Measurements from ENCODE around the gene RGL3.
"Not testable (repeated sequence)": the region's sequence is repeated elsewhere in the genome, so short reads cannot be mapped to it uniquely, and the experiment has no call there.

RGL3 gene, protein sequence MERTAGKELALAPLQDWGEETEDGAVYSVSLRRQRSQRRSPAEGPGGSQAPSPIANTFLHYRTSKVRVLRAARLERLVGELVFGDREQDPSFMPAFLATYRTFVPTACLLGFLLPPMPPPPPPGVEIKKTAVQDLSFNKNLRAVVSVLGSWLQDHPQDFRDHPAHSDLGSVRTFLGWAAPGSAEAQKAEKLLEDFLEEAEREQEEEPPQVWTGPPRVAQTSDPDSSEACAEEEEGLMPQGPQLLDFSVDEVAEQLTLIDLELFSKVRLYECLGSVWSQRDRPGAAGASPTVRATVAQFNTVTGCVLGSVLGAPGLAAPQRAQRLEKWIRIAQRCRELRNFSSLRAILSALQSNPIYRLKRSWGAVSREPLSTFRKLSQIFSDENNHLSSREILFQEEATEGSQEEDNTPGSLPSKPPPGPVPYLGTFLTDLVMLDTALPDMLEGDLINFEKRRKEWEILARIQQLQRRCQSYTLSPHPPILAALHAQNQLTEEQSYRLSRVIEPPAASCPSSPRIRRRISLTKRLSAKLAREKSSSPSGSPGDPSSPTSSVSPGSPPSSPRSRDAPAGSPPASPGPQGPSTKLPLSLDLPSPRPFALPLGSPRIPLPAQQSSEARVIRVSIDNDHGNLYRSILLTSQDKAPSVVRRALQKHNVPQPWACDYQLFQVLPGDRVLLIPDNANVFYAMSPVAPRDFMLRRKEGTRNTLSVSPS

GRCh38 chr19:11418549-11419506, at the start of gene RGL3:
RGL3 (minus strand) TSS chr19:11419314; CDS start chr19:11419278, 36 bp downstream.
- Histone ChIP-seq H3K36me3 (no peaks in the 10 kb centered on the region), H3K4me3 (ENCODE audit: low read depth in 1 of 2, low read length in 1 of 2) (peak within 1 kb of the TSS in 1 of 2 experiments; percentile 7), H3K27me3 (peaks cover 94% of the 10 kb centered on the region), H3K9me3 (no peaks in the 10 kb centered on the region), H3K27ac (no peak within 1 kb of the TSS), H3K4me1 (ENCODE audit: control insufficient read depth in 1 of 2, insufficient read depth in 1 of 2, low read depth in 1 of 2, low read length in 1 of 2) (peaks cover 25 to 37% of the 10 kb centered on the region in 2 experiments)
- TF ChIP-seq, protein P1, sequence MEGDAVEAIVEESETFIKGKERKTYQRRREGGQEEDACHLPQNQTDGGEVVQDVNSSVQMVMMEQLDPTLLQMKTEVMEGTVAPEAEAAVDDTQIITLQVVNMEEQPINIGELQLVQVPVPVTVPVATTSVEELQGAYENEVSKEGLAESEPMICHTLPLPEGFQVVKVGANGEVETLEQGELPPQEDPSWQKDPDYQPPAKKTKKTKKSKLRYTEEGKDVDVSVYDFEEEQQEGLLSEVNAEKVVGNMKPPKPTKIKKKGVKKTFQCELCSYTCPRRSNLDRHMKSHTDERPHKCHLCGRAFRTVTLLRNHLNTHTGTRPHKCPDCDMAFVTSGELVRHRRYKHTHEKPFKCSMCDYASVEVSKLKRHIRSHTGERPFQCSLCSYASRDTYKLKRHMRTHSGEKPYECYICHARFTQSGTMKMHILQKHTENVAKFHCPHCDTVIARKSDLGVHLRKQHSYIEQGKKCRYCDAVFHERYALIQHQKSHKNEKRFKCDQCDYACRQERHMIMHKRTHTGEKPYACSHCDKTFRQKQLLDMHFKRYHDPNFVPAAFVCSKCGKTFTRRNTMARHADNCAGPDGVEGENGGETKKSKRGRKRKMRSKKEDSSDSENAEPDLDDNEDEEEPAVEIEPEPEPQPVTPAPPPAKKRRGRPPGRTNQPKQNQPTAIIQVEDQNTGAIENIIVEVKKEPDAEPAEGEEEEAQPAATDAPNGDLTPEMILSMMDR (IDR thresholded peaks at IDR 0.05) = no peak

DNA sequence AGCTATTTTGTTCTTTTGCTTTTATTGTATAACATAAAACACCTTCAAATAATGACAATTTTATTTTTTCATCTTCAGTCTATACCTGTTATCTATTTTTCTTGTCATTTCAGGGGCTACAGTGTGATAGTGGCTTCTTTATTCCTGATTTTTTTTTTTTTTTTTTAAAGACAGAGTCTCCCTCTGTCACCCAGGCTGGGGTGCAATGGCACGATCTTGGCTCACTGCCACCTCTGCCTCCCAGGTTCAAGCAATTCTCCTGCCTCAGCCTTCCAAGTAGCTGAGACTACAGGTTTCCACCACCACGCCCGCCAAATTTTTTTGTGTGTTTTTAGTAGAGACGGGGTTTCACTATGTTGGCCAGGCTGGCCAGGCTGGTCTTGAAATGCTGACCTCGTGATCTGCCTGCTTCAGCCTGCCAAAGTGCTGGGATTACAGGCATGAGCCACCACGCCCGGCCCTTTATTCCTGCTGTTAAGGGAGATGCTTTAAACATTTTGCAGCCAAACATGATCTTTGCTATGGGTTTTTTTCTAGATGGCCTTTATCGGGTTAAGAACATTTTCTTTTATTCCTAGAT, 49.2 kb upstream of the RGL3 start:
- H3K27ac ChIP-seq; H3K4me1 ChIP-seq (ENCODE audit: control insufficient read depth in 1 of 2, insufficient read depth in 1 of 2, low read depth in 1 of 2, low read length in 1 of 2); H3K36me3 ChIP-seq; H3K4me3 ChIP-seq (ENCODE audit: low read depth in 1 of 2, low read length in 1 of 2); H3K9me3 ChIP-seq: not testable (repeated sequence)
- peaks cover 15% of the 10 kb centered on the region for H3K27me3 ChIP-seq

DNA sequence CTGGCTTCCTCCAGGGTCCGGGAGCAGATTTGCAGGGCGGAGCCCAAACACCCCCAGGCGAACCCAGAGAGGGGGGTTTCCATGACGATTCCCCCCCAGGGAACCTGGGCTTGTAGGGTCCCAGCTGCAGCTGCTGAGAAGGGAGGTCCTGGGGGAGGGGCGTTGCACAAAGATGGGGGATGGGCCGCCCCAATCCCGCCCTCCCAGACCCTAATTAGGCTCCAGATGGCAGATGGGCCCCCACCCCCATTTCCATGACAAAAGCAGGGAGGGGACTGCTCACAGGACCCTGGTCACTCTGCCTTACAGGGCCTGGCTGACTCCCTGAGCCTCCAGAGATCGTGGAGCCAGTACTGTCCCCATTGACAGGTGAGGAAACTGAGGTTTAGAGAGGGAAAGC, 46.5 kb upstream of the RGL3 start:
- Histone ChIP-seq H3K27me3 (peaks cover 5% of the 10 kb centered on the region), H3K9me3 (no peaks in the 10 kb centered on the region), H3K27ac (no peak overlapping the region), H3K36me3 (no peaks in the 10 kb centered on the region), H3K4me1 (ENCODE audit: control insufficient read depth in 1 of 2, insufficient read depth in 1 of 2, low read depth in 1 of 2, low read length in 1 of 2) (no peaks in the 10 kb centered on the region), H3K4me3 (ENCODE audit: low read depth in 1 of 2, low read length in 1 of 2) (no peak overlapping the region)
- TF ChIP-seq, protein P1 (IDR thresholded peaks at IDR 0.05) = no peak

DNA sequence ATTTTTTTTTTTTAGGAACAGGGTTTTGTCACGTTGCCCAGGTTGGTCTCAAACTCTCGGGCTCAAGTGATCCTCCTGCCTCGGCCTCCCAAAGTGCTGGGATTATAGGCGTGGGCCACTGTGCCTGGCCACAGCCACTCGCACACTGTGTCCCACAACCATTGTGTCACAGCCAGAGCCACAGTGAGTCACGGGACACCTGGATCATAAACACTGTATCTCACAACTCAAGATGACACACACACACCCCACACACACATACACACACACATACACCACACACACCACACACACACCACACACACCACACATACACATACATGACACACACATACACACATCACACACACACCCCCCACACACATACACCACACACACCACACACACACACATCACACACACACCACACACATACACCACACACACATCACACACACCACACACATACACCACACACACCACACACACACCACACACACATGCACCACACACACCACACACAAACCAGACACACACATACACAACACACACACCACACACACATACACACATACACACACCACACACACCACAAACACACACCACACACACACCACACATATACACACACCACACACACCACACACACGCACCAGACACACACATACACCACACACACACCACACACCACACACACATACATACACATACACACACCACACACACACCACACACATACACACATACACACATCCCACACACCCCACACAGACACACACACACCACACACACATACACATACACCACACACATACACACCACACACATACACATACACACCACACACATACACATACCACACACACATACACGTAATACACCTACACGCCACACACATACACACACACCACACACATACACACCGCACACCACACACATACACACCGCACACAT, 45.5 kb upstream of the RGL3 start:
- Histone ChIP-seq H3K27me3 (peaks cover 9% of the 10 kb centered on the region), H3K4me3 (ENCODE audit: low read depth in 1 of 2, low read length in 1 of 2) (no peak overlapping the region), H3K27ac (no peak overlapping the region), H3K36me3 (no peaks in the 10 kb centered on the region), H3K4me1 (ENCODE audit: control insufficient read depth in 1 of 2, insufficient read depth in 1 of 2, low read depth in 1 of 2, low read length in 1 of 2) (no peaks in the 10 kb centered on the region), H3K9me3 (no peaks in the 10 kb centered on the region)
- TF ChIP-seq, protein P1 (IDR thresholded peaks at IDR 0.05) = no peak

DNA sequence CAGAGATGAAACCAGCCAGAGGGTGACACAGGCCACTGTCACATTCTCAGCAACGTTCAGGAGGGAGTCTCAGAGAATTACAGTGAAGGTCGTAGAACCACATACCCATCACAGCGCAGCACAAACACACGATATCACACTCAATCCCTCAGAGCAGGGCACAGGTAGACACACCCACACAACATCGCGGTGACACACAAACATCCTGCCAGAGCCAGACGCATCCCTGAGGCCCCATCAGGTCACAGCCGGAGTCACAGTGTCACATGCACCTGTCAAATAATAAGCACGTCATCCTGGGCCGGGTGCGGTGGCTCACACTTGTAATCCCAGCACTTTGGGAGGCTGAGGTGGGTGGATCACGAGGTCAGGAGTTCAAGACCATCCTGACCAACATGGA, 44.3 kb upstream of the RGL3 start:
- no peaks in the 10 kb centered on the region for H3K36me3 ChIP-seq
- H3K27me3 ChIP-seq = peaks cover 12% of the 10 kb centered on the region
- no peak overlapping the region for H3K27ac ChIP-seq
- TF ChIP-seq, protein P1 (IDR thresholded peaks at IDR 0.05) = no peak
- H3K9me3 ChIP-seq = no peaks in the 10 kb centered on the region
- no peak overlapping the region for H3K4me3 ChIP-seq (ENCODE audit: low read depth in 1 of 2, low read length in 1 of 2)
- no peaks in the 10 kb centered on the region for H3K4me1 ChIP-seq (ENCODE audit: control insufficient read depth in 1 of 2, insufficient read depth in 1 of 2, low read depth in 1 of 2, low read length in 1 of 2)

Data from neutrophil (primary cell).